HG03139 (cell line): ENCODE results near the gene TM4SF5.

Experiments
- ATAC-seq: cut with Tn5 transposase; IDR thresholded peaks from one replicate; pipeline ENCODE4 v1.9.1; 2021; ENCODE audit not compliant: unreplicated experiment

The TM4SF5 gene

GRCh38 chr17:4823373-4824089 lies 51.8 kb downstream of the TM4SF5 start:
- ATAC-seq, result no peak

- no peak for ATAC-seq
These were observed 55.7 kb downstream of the TM4SF5 start for GRCh38 chr17:4827399-4827798.

- ATAC-seq, result peak; percentile 6
These were observed 61.1 kb downstream of the TM4SF5 start for GRCh38 chr17:4832829-4833177.
